Measurements from ENCODE around the gene CTAG1A.
"Not testable (repeated sequence)": the region's sequence is repeated elsewhere in the genome, so short reads cannot be mapped to it uniquely, and the experiment has no call there.

The CTAG1A gene

DNA sequence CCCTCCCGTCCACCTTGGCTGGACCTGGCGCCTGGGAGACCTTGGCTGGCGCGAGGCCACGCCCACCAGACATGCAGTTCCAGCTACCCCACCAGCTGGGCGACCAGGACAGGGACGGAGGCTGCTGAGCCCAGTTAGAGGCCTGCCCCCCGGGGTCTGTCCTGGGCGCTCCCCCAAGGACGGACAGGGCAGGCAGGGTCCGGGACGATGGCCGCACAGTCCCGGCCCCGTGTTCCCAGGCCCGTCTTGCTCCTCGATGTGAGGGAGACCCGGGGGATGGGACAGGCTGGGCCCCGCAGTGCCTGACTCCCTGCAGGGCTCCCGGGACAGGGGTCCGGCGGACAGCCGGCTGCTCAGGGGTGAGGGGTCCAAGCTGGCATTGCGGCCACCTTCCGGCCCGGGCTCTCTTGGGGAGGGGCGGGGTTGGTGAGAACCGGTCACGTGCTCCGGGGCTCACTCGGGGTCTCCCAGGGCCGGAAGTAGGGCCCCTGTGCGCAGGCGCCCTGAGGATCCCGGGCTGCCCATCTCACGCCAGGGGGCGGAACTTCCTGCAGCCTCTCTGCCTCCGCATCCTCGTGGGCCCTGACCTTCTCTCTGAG, at the start of gene CTAG1A:
TSS of gene CTAG1A (plus strand) at position 549 of the 599 bp plus-strand sequence. CDS start 74 bp downstream, outside the sequence.
- not testable (repeated sequence) for H3K4me3 Mint-ChIP-seq, DNase-seq

DNA sequence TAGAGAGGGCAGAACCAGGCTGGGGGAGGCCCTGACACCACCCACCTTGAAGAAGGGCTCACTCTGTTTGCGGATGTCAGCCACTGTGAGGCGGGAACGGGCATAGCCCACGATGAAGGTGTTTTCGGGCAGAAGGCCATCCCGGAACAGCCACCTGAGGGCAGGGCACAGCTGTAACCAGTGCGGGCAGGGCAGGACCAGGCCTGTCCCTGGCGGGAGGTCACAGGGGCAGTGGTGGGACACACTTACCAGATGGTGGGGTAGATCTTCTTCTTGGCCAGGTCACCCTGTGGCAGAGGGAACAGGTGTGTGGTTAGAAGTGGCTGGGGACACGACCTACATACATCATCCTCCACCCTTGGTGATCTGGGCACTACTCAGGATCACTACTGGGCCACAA, 49.0 kb upstream of the CTAG1A start:
- Mint-ChIP-seq H3K4me3 (no peak overlapping the region), H3K4me1 (peaks cover 31% of the 10 kb centered on the region), H3K27ac (no peak overlapping the region), H3K27me3 (no peaks in the 10 kb centered on the region), H3K9me3 (no peaks in the 10 kb centered on the region)
- no peak for ATAC-seq
- no peak for DNase-seq

More for the DNA sequence above, at the start of gene CTAG1A:
- not testable (repeated sequence) for H3K9me3 Mint-ChIP-seq, H3K27ac Mint-ChIP-seq, H3K27me3 Mint-ChIP-seq, H3K4me1 Mint-ChIP-seq
- ATAC-seq = peak; percentile 64

DNA sequence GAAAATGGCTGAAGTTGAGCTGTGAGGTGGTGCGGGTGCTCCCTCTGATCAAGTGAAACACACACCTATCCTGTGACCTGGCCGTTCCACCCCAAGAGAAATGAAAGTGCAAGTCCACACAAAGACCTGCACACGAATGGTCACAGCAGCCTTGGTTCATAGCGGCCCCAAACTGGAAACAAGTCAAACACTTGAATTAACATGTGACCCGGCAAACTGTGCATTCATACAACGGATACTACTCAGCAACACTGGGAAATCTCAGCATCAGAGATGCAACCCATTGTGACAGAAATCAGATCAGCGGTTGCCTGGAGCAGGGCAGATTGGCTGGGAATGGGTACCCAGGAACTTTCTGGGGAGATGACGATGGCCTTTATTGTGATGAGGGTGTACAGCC, 45.9 kb upstream of the CTAG1A start:
- peaks cover 59% of the 10 kb centered on the region for H3K4me1 Mint-ChIP-seq
- no peak for DNase-seq
- no peaks in the 10 kb centered on the region for H3K27me3 Mint-ChIP-seq
- no peak for ATAC-seq
- no peaks in the 10 kb centered on the region for H3K9me3 Mint-ChIP-seq
- peak overlapping the region; percentile 76 to 78 for H3K27ac Mint-ChIP-seq
- H3K4me3 Mint-ChIP-seq = no peak overlapping the region

DNA sequence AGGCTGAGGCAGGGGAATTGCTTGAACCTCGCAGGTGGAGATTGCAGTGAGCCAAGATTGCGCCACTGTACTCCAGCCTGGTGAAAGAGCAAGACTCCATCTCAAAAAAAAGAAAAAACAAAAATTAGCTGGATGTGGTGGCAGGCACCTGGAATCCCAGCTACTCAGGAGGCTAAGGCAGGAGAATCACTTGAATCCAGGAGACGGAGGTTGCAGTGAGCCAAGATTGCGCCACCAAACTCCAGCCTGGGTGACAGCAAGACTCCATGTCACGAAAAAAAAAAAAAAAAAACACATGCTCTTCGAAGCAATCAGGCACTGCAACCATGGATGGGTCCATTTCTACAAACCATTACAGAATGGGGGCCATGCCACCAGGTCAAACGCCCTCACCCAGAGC, 44.6 kb upstream of the CTAG1A start:
- H3K27me3 Mint-ChIP-seq, H3K4me3 Mint-ChIP-seq, DNase-seq, H3K9me3 Mint-ChIP-seq, ATAC-seq: not testable (repeated sequence)
- Mint-ChIP-seq H3K4me1 (peaks cover 61% of the 10 kb centered on the region), H3K27ac (peak overlapping the region in 1 of 2 donors; percentile 88)

DNA sequence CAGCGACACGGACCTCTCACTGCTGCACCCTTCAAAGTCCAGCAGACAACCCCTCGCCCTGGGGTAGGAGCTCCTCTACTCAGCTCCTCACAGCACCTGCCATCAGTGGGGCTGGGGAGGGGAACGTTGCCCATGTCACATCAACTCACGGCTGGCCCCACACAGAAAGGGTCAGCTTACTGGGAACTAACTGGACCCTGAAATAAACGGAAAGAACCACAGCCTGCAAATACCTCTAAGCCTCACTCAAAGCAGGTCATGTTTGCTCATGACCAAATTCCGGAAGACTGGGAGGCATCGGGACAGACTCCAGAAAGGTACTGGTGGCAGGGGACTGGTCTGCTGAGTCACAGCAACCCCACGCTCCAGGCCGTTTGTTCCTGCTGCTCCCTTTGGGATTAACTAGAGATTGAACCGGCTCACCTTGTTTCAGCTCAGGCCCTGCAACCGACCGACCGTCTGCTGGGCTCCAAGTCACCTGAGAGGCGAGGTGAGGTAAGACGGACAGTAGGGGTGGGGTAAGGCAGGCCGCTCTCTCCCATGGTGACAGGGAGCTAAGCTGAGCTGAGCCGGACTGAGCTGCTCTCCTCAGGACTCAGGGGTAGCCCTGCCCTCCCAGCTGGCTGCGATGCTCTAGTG, 43.9 kb upstream of the CTAG1A start:
- peak overlapping the region in 1 of 2 donors; percentile 67 for H3K27ac Mint-ChIP-seq
- no peak for ATAC-seq

DNA sequence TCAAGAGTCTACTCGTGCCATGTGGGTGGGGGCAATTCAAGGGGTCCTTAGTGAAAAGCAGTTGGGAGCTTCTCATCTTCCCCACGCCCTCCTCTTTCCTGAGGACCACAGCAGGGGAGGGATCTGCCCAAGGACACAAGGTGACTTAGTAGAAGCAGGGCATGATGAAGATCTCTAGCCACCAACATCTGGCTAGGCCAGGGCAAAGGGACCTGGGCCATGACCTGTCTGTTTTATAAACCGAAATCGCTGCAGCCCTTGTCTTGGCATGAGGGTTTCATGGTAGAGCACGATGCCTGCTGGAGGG, 43.4 kb upstream of the CTAG1A start:
- Mint-ChIP-seq H3K27me3 (no peaks in the 10 kb centered on the region), H3K27ac (no peak overlapping the region), H3K4me3 (peak overlapping the region in 1 of 2 donors; percentile 90), H3K9me3 (no peaks in the 10 kb centered on the region), H3K4me1 (peaks cover 68% of the 10 kb centered on the region)
- ATAC-seq = no peak
- no peak for DNase-seq

More for the DNA sequence above, 43.9 kb upstream of the CTAG1A start:
- no peak for DNase-seq
- Mint-ChIP-seq H3K4me3 (peak overlapping the region in 1 of 2 donors; percentile 54), H3K27me3 (no peaks in the 10 kb centered on the region), H3K9me3 (no peaks in the 10 kb centered on the region), H3K4me1 (peaks cover 65% of the 10 kb centered on the region)

DNA sequence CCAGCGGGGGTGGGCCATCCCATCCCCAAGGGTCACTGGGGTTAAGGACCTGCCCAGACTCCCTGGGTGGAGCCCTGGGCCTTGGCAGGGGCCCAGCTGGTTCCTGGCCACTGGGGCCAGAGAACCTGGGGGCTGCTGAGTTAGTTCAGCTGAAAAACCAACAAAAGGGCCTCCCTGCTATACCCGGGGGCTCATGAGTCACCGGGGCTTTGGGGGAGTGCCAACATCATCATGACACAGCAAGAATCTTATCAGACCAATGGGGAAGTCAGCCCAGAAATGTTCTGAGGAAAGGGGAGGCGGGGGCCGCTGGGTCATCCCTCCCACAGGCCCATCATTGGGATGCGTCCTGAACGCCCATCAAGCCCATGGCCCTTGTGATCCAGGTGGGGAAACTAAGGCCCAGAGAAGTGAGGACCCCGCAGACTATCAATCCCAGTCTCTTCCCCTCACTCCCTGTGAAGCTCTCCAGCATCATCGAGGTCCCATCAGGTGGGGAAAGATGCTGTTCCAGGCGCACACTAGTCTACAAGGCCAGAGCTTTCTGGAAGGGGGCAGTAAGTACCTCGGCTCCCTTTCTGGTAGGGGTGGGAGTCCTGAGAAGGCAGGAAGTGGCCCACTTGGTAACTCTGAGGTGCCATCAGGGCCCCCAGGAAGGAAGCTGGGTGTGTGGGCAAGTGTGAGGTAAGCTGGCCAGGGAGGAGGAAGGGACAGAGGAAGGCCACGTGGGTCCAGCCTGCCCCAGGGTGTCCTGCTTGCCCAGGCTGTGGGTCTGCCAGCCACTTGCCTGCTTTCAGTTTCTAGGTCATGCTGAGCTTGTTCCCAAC, 42.8 kb upstream of the CTAG1A start:
- ATAC-seq = peak; percentile 40
- Mint-ChIP-seq H3K9me3 (no peaks in the 10 kb centered on the region), H3K27ac (peak overlapping the region; percentile 95 to 99), H3K4me1 (peaks cover 68% of the 10 kb centered on the region), H3K4me3 (peak overlapping the region; percentile 86 to 90), H3K27me3 (no peaks in the 10 kb centered on the region)
- DNase-seq = peak; percentile 23 to 50

DNA sequence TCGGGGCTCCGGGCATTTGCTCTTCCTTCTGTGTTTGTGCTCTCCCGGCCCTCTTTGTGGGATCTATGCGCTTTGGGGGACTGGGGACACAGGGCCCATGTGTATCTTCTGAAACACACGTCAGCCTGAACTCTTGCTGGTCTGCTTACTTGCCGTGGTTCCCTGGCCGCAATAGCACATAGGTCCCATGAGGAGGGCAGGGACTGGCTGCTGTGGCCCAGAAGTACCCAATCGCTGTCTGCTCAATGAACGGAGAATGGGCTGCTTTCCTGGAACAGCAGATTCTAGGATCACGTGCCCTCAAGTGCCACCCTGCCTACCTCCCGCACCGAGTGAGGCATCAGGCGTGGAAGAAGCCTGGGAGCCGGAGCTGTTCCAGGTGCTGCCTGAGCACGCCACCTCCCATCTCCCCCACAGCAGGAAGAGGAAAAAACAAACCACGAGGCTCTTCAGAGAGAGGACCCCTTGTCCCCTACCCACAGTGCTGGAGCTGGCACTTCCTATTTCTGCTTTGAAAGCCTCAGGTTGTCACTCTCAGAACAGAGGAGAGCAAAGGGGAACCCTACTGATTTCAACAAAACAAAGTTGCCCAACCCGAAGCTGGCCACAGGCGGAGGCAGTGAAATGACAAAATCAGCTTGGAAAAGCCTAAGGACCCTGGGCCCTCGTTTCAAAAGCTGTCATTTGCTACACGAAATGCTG, 42.1 kb upstream of the CTAG1A start:
- Mint-ChIP-seq H3K27ac (peak overlapping the region; percentile 90 to 99), H3K9me3 (no peaks in the 10 kb centered on the region), H3K4me3 (peak overlapping the region; percentile 86 to 90), H3K27me3 (no peaks in the 10 kb centered on the region), H3K4me1 (peaks cover 64% of the 10 kb centered on the region)
- peak; percentile 13 to 57 for DNase-seq
- peak; percentile 41 for ATAC-seq

DNA sequence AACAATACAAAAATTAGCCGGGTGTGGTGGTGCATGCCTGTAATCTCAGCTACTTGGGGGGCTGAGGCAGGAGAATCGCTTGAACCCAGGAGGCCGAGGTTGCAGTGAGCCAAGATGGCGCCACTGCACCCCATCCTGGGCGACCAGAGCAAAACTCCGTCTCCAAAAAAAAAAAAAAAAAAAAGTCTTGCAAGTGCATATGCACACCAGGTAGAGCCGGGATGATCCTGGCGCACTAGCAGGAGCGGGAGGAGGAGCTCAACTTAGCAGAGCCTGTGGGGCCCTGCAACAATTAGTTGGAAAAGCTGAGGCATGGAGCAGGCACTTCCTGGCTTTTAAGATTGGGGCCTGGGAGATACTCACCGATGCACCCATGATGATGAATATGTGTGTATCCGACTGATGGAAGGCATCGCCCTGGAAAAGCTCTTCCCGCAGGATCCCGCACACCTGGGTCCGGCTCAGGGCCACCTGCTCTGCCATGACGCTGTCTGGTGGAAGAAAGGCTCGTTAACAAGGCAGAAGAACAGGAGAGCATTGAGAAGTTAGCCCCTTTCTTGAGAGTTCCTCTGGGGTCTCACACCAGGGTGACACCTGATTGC, 39.2 kb upstream of the CTAG1A start:
- peaks cover 72% of the 10 kb centered on the region for H3K4me1 Mint-ChIP-seq

DNA sequence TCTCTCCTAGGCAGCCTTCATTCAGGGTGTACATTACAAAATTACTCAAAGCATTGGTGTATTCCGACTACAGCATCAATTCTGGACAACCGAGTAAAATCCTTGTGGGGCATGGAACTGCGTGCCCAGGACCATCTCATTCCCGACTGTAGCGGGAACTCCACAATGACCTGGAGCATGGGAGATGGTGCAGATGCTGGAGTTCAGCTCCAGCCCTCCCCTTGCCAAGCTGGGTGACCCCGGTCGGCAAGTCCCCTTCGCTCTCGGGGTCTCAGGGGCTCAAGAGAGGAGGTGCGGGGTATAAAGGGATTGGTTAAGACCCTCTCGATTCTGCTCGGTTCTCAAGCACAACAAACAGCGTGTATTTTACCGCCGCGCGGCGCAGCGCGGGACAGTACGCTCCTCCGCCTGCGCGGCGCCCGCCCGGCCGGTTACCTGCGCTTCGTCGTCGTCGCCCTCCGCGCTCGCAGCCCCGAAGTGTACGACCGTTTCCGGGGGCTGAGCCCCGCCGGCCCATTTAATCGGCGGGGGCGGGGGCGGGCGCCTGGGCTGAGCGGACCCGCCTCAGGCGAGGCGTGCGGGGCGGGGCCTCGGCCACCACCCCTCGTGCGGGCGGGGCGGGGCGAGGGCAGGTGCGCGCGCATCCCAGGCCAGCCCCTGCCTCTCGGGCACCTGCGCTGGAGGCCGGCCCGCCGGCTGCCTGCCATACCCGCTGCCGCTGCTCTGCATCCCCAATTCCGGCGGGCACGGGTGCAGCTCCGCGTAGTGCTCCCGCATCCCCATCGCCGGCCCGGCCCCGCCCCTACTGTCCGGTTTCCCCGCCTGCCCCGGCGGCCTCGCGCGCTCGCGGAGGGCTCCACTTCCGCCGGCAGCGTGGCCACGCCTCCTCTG, 38.3 kb upstream of the CTAG1A start, which contains the start of gene G6PD:
TSS of gene G6PD (minus strand) at position 493 of the 891 bp plus-strand sequence. CDS start 691 bp downstream, outside the sequence.
- H3K27ac Mint-ChIP-seq = peak within 1 kb of the TSS; percentile 94 to 96
- DNase-seq = peak in 1 of 2 donors; percentile 81
- peaks cover 70% of the 10 kb centered on the region for H3K4me1 Mint-ChIP-seq
- peak within 1 kb of the TSS; percentile 84 to 99 for H3K4me3 Mint-ChIP-seq
- H3K27me3 Mint-ChIP-seq = no peaks in the 10 kb centered on the region
- peak; percentile 62 for ATAC-seq
- no peaks in the 10 kb centered on the region for H3K9me3 Mint-ChIP-seq

More for the DNA sequence above, 39.2 kb upstream of the CTAG1A start:
- Mint-ChIP-seq H3K4me3 (peak overlapping the region; percentile 71 to 76), H3K27me3 (no peaks in the 10 kb centered on the region), H3K27ac (peak overlapping the region in 1 of 2 donors; percentile 34), H3K9me3 (no peaks in the 10 kb centered on the region)
- ATAC-seq = no peak
- no peak for DNase-seq

DNA sequence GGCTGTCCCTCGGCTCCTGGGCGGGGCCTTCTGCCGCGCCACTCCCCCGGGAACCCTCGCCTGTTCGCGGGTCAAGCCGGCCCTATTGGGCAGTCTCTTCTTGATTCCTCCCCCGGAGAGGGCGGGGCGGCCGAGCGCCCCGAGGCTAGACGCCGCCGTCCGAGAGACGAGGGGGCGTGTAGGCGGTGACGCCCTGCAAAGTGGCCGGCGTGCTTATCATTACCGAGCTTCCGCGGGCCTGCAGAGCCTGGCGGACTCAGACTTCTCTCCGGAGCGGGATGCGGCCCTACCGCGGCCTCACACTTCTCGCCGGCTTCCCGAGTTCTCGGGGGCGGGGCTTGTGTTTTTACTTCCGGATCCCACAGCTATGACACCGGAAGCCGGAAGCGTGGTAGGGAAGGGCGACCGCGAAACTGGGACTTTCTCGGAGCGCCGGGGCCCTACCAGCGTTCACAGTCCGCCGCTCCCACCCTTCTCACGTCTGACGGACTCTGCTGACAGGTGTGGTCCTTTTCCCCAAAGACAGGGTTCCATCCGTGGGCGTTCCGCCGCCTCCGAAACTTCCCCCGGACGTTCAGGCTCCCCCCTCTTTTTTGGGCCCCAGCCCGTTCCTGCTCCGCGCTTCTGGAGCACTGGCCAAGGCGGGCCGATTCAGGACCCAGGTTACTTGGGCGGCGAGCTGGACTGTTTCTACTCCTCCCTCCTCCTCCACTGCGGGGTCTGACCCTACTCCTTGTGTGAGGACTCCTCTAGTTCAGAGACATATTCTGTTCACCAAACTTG, 37.5 kb upstream of the CTAG1A start, which contains the start of gene IKBKG:
TSS of gene IKBKG (plus strand) at position 376 of the 783 bp plus-strand sequence. CDS start 4,383 bp downstream, outside the sequence.
- Mint-ChIP-seq H3K9me3 (no peaks in the 10 kb centered on the region), H3K27ac (peak within 1 kb of the TSS; percentile 94 to 96), H3K27me3 (no peaks in the 10 kb centered on the region), H3K4me3 (peak within 1 kb of the TSS; percentile 84 to 99), H3K4me1 (peaks cover 69% of the 10 kb centered on the region)
- DNase-seq = peak; percentile 92 to 93
- ATAC-seq = peak; percentile 82

DNA sequence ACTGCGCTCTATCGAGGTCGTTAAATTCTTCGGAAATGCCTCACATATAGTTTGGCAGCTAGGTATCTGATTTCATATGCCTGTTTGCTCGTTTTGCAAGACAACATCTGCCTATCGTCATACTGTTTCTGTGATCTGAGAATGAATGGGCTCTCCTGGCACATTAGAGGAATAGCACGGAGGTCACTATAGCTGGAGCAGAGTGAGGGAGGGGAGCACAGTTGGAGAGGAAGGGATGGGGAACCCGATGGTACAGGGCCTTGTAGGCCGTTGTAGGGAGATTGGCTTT, 37.0 kb upstream of the CTAG1A start:
- Mint-ChIP-seq H3K4me1 (peaks cover 66% of the 10 kb centered on the region), H3K27me3 (no peaks in the 10 kb centered on the region), H3K9me3 (no peaks in the 10 kb centered on the region), H3K4me3 (peak overlapping the region; percentile 84 to 99), H3K27ac (peak overlapping the region; percentile 94 to 96)
- DNase-seq (no peak), ATAC-seq (no peak)

DNA sequence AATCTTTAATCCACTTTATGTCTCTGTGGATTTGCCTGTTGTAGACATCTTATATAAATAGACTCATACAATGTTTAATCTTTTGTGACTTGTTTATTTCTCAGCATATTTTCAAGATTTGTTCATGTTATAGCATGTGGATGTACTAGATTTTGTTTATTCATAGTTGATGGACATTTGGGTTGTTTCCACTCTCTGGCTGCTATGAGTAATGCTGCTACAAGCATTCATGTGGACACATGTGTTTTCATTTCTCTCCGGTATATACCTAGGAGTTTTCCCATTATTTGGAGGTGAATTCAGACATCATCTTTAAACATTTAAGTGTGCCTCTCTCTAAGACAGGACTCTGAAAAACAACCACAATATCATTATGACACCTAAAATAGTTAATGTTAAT, 35.2 kb upstream of the CTAG1A start:
- no peaks in the 10 kb centered on the region for H3K27me3 Mint-ChIP-seq
- no peak for ATAC-seq
- no peaks in the 10 kb centered on the region for H3K9me3 Mint-ChIP-seq
- peak overlapping the region; percentile 54 to 68 for H3K4me3 Mint-ChIP-seq
- peak overlapping the region in 1 of 2 donors; percentile 32 for H3K27ac Mint-ChIP-seq
- H3K4me1 Mint-ChIP-seq = peaks cover 56% of the 10 kb centered on the region
- DNase-seq = no peak
